Measurements from ENCODE around the gene EVI5. TPM values are rescaled to one million over a fixed set of nuclear protein-coding genes. Genes with fewer than 3 reads are reported as not detected.

EVI5 gene
- total RNA-seq, 1 donor from 2014 or later, result 17.4 TPM

- TF ChIP-seq CTCF (IDR thresholded peaks at IDR 0.05; ENCODE audit: insufficient read depth, low read length, poor library complexity, severe bottlenecking), result no peak
- DNase-seq (ENCODE audit: low read depth), result no peak
- no peaks in the 10 kb centered on the region for H3K36me3 ChIP-seq (ENCODE audit: control insufficient read depth, insufficient read depth, low read length)
- H3K27me3 ChIP-seq (ENCODE audit: control insufficient read depth, insufficient read depth, low read length), result no peaks in the 10 kb centered on the region
- H3K4me3 ChIP-seq (ENCODE audit: low read depth, low read length), result no peak overlapping the region
These were observed 77.2 kb downstream of the EVI5 start for GRCh38 chr1:92707709-92708108.

DNA sequence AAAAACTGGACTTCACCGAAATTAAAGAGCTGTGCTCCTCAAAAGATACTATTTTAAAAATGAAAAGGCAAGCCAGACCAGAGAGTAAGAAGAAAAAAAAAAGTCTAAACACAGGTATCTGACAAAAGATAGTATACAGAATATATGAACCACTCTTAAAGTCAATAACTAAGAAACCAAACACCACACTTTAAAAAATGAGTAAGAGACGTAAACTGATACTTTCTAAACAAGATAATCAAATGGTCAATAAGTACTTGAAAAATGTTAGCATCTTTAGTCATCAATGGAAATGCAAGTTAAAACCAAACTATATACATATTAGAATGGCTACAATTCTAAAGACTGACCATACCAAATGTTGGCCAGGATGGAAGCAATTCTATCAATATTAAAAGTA lies 77.6 kb downstream of the EVI5 start:
- no peak for DNase-seq (ENCODE audit: low read depth)
- Histone ChIP-seq H3K36me3 (ENCODE audit: control insufficient read depth, insufficient read depth, low read length) (no peaks in the 10 kb centered on the region), H3K27me3 (ENCODE audit: control insufficient read depth, insufficient read depth, low read length) (no peaks in the 10 kb centered on the region), H3K4me3 (ENCODE audit: low read depth, low read length) (no peak overlapping the region)
- TF ChIP-seq CTCF (IDR thresholded peaks at IDR 0.05; ENCODE audit: insufficient read depth, low read length, poor library complexity, severe bottlenecking), result no peak

DNA sequence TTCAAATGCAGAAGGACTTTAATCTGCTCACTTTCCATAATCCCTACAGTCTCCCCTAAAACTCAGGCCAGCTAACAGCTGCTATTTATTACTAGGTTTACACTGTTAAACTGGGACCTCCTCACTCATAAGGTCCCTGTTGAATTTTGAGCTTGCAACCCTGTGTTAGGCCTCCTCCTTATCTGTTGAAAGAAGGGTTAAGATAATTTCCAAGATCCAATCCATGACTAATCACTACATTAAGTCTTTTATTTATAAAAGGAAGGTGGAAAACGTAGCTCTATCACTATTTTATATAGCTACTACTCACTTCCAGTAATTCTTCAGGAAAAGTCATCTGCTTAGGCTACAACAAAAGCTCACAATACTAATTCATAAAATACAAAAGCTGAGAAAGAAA lies 79.5 kb downstream of the EVI5 start:
- Histone ChIP-seq H3K36me3 (ENCODE audit: control insufficient read depth, insufficient read depth, low read length) (no peaks in the 10 kb centered on the region), H3K27me3 (ENCODE audit: control insufficient read depth, insufficient read depth, low read length) (no peaks in the 10 kb centered on the region), H3K4me3 (ENCODE audit: low read depth, low read length) (no peak overlapping the region)
- no peak for DNase-seq (ENCODE audit: low read depth)
- TF ChIP-seq CTCF (IDR thresholded peaks at IDR 0.05; ENCODE audit: insufficient read depth, low read length, poor library complexity, severe bottlenecking), result no peak

GRCh38 chr1:92701147-92701546 lies 83.8 kb downstream of the EVI5 start:
- no peak for DNase-seq (ENCODE audit: low read depth)
- no peaks in the 10 kb centered on the region for H3K36me3 ChIP-seq (ENCODE audit: control insufficient read depth, insufficient read depth, low read length)
- no peak for TF ChIP-seq CTCF (IDR thresholded peaks at IDR 0.05; ENCODE audit: insufficient read depth, low read length, poor library complexity, severe bottlenecking)
- H3K4me3 ChIP-seq (ENCODE audit: low read depth, low read length), result no peak overlapping the region
- no peaks in the 10 kb centered on the region for H3K27me3 ChIP-seq (ENCODE audit: control insufficient read depth, insufficient read depth, low read length)

- Histone ChIP-seq H3K27me3 (ENCODE audit: control insufficient read depth, insufficient read depth, low read length) (no peaks in the 10 kb centered on the region), H3K36me3 (ENCODE audit: control insufficient read depth, insufficient read depth, low read length) (no peaks in the 10 kb centered on the region), H3K4me3 (ENCODE audit: low read depth, low read length) (no peak overlapping the region)
- DNase-seq (ENCODE audit: low read depth), result no peak
- TF ChIP-seq CTCF (IDR thresholded peaks at IDR 0.05; ENCODE audit: insufficient read depth, low read length, poor library complexity, severe bottlenecking), result no peak
These were observed 86.0 kb downstream of the EVI5 start for GRCh38 chr1:92698932-92699331.

- DNase-seq (ENCODE audit: low read depth), result no peak
- no peaks in the 10 kb centered on the region for H3K27me3 ChIP-seq (ENCODE audit: control insufficient read depth, insufficient read depth, low read length)
- no peaks in the 10 kb centered on the region for H3K36me3 ChIP-seq (ENCODE audit: control insufficient read depth, insufficient read depth, low read length)
- no peak overlapping the region for H3K4me3 ChIP-seq (ENCODE audit: low read depth, low read length)
- no peak for TF ChIP-seq CTCF (IDR thresholded peaks at IDR 0.05; ENCODE audit: insufficient read depth, low read length, poor library complexity, severe bottlenecking)
These were observed 89.8 kb downstream of the EVI5 start for GRCh38 chr1:92695104-92695503.
